Natural killer cell (primary cell): ENCODE measurements around the gene CORO2B. TPM values are rescaled to one million over a fixed set of nuclear protein-coding genes. Genes with fewer than 3 reads are reported as not detected.

Source experiments
- ATAC-seq, 3 donors: fragments of 150-1000 bp in 2 of 3; fragments of 200-7000 bp in 1 of 3; cut with Tn5 transposase; 1 replicate in 1 of 3; 2 replicates in 2 of 3; pipeline ENCODE4 v1.10.0; 2021; ENCODE audit warnings: mild to moderate bottlenecking in 2 of 3, moderate library complexity in 2 of 3
- DNase-seq, 2 donors: peaks; one replicate each; pipeline versions ENCODE4 v3.0.0 to v3.0.0-alpha.2; 2013 to 2021; ENCODE audit warnings: mixed read lengths in 1 of 2
- H3K27ac ChIP-seq: one replicate; pipeline ENCODE4 v1.5.1; 2013; ENCODE audit warnings: mild to moderate bottlenecking, low read length
- H3K27me3 ChIP-seq: one replicate; pipeline ENCODE4 v1.6.1; 2013; ENCODE audit warnings: low read length; ENCODE audit not compliant: control insufficient read depth, insufficient read depth
- H3K36me3 ChIP-seq: one replicate; pipeline ENCODE4 v1.6.1; 2013; ENCODE audit warnings: low read length; ENCODE audit not compliant: control insufficient read depth, insufficient read depth
- H3K4me1 ChIP-seq: one replicate; pipeline ENCODE4 v1.6.1; 2013; ENCODE audit warnings: low read length; ENCODE audit not compliant: control insufficient read depth, insufficient read depth
- H3K4me3 ChIP-seq: one replicate; pipeline ENCODE4 v1.5.1; 2013; ENCODE audit warnings: low read length
- H3K9me3 ChIP-seq: one replicate; pipeline ENCODE4 v1.6.1; 2013; ENCODE audit warnings: low read length; ENCODE audit not compliant: control insufficient read depth, insufficient read depth
- H3K27ac Mint-ChIP-seq, 2 donors: one replicate each; pipeline ENCODE4 v1.8.0; 2022; ENCODE audit warnings: mild to moderate bottlenecking in 2 of 2, mixed read lengths in 2 of 2, moderate library complexity in 1 of 2
- H3K27me3 Mint-ChIP-seq, 2 donors: one replicate each; pipeline ENCODE4 v1.8.0; 2022; ENCODE audit warnings: low read depth in 2 of 2, mixed read lengths in 2 of 2
- H3K36me3 Mint-ChIP-seq: one replicate; pipeline ENCODE4 v1.8.0; 2022; ENCODE audit warnings: mixed read lengths
- H3K4me1 Mint-ChIP-seq, 2 donors: one replicate each; pipeline ENCODE4 v1.8.0; 2022; ENCODE audit warnings: mixed read lengths in 2 of 2
- H3K4me3 Mint-ChIP-seq: one replicate; pipeline ENCODE4 v1.8.0; 2022; ENCODE audit warnings: mild to moderate bottlenecking, moderate library complexity, mixed read lengths
- H3K9me3 Mint-ChIP-seq, 2 donors: one replicate each; pipeline ENCODE4 v1.8.0; 2022; ENCODE audit warnings: mixed read lengths in 2 of 2
- CTCF ChIP-seq: fragments of 200-600 bp; IDR thresholded peaks from one replicate; pipeline ENCODE4 v1.8.0; 2022; ENCODE audit warnings: antibody characterized with exemption
- WGBS: methylation state at CpG from one replicate; pipeline ENCODE4 v1.1.7; 2013; ENCODE audit warnings: missing lambda C conversion rate; ENCODE audit not compliant: insufficient coverage; 5-methylcytosine and 5-hydroxymethylcytosine counted together
- intact Hi-C: fragments of 100-400 bp; cut with micrococcal nuclease; formaldehyde crosslinking; loops from one replicate; pipeline ENCODE4 v1.14.2; 2022
- total RNA-seq, 4 donors: library from RNA; stranded (reverse); fragments of 120-200 nt in 1 of 4; gene quantifications; one replicate each; pipeline versions ENCODE4 v1.2.3 to v1.2.4, GENCODE V29; 2013 to 2022

CORO2B gene
- total RNA-seq, 3 donors from 2014 or later (not counting 1 experiment from before 2014, with no cell fraction given) = 0.13 TPM; not detected in 2

GRCh38 chr15:68576235-68576892 is 2.4 kb upstream of the CORO2B start:
- peak overlapping the region; percentile 45 for H3K4me3 Mint-ChIP-seq
- intact Hi-C loops = no loop called here

GRCh38 chr15:68578175-68578979 is 416 bp upstream of the CORO2B start:
- Histone ChIP-seq H3K4me3 (peak overlapping the region; percentile 33), H3K36me3 (no peaks in the 10 kb centered on the region), H3K27ac (no peak overlapping the region), H3K9me3 (no peaks in the 10 kb centered on the region), H3K27me3 (peaks cover 13% of the 10 kb centered on the region), H3K4me1 (peaks cover 14% of the 10 kb centered on the region)
- Mint-ChIP-seq H3K27ac (no peak overlapping the region), H3K4me3 (peak overlapping the region; percentile 86), H3K36me3 (no peaks in the 10 kb centered on the region), H3K4me1 (peaks cover 7 to 12% of the 10 kb centered on the region in 2 donors), H3K9me3 (no peaks in the 10 kb centered on the region), H3K27me3 (peaks cover 45 to 49% of the 10 kb centered on the region in 2 donors)
- intact Hi-C loops = no loop called here
- DNase-seq = peak; percentile 21 to 28
- TF ChIP-seq CTCF = no peak
- peak; percentile 51 to 73 (median 60) for ATAC-seq
- under 1% methylated on average over 79 of the region's 79 CpGs for WGBS

More at GRCh38 chr15:68576235-68576892, 2.4 kb upstream of the CORO2B start:
- H3K27me3 ChIP-seq = peaks cover 13% of the 10 kb centered on the region
- H3K36me3 ChIP-seq = no peaks in the 10 kb centered on the region
- DNase-seq = no peak
- no peaks in the 10 kb centered on the region for H3K9me3 ChIP-seq
- H3K4me1 ChIP-seq = peaks cover 14% of the 10 kb centered on the region
- H3K4me3 ChIP-seq = no peak overlapping the region
- Mint-ChIP-seq H3K27me3 (peaks cover 59 to 61% of the 10 kb centered on the region in 2 donors), H3K4me1 (peaks cover 7 to 12% of the 10 kb centered on the region in 2 donors), H3K27ac (no peak overlapping the region), H3K9me3 (no peaks in the 10 kb centered on the region), H3K36me3 (no peaks in the 10 kb centered on the region)
- TF ChIP-seq CTCF = no peak
- no peak for ATAC-seq
- WGBS = 91% methylated on average over 5 of the region's 5 CpGs
- no peak overlapping the region for H3K27ac ChIP-seq

GRCh38 chr15:68580026-68580882 is 1.5 kb downstream of the CORO2B start:
- H3K36me3 ChIP-seq = no peaks in the 10 kb centered on the region
- ATAC-seq (no peak), DNase-seq (no peak)
- WGBS = 92% methylated on average over 11 of the region's 11 CpGs
- no peak overlapping the region for H3K4me3 ChIP-seq
- H3K27ac Mint-ChIP-seq = no peak overlapping the region
- H3K9me3 Mint-ChIP-seq = no peaks in the 10 kb centered on the region
- peaks cover 7 to 12% of the 10 kb centered on the region in 2 donors for H3K4me1 Mint-ChIP-seq
- no peak overlapping the region for H3K27ac ChIP-seq
- H3K27me3 ChIP-seq = peaks cover 13% of the 10 kb centered on the region
- no peaks in the 10 kb centered on the region for H3K36me3 Mint-ChIP-seq
- intact Hi-C loops = no loop called here
- peaks cover 32 to 37% of the 10 kb centered on the region in 2 donors for H3K27me3 Mint-ChIP-seq
- H3K9me3 ChIP-seq = no peaks in the 10 kb centered on the region
- peak overlapping the region; percentile 73 for H3K4me3 Mint-ChIP-seq
- TF ChIP-seq CTCF = no peak
- H3K4me1 ChIP-seq = peaks cover 14% of the 10 kb centered on the region
